ENCODE data around the gene CCSAP. TPM values are rescaled to one million over a fixed set of nuclear protein-coding genes. Genes with fewer than 3 reads are reported as not detected.

Gene CCSAP
- total and polyA plus RNA-seq, 12 donors = 0.91 to 4.7 (median 2.9) TPM

- Histone ChIP-seq H3K4me3 (no peak overlapping the region), H3K27ac (peak overlapping the region in 1 of 10 donors; percentile 59)
Observed at GRCh38 chr1:229325401-229325800, 17.4 kb downstream of the CCSAP start.

GRCh38 chr1:229323885-229324553, 18.8 kb downstream of the CCSAP start:
- Histone ChIP-seq H3K27me3 (no peaks in the 10 kb centered on the region), H3K9me3 (no peaks in the 10 kb centered on the region), H3K4me3 (no peak overlapping the region), H3K36me3 (peaks cover 0 to 94% (median 25%) of the 10 kb centered on the region in 9 donors), H3K27ac (no peak overlapping the region), H3K4me1 (peaks cover 0 to 19% (median 0%) of the 10 kb centered on the region in 9 donors)
- DNase-seq = no peak
- 97 to 98% methylated on average over 2 of the region's 2 CpGs for WGBS, 2 donors
- intact Hi-C loops (cut with DNase I) = no loop called here
- TF ChIP-seq CTCF (IDR thresholded peaks at IDR 0.05) = no peak
- no peak for ATAC-seq

More at GRCh38 chr1:229325401-229325800, 17.4 kb downstream of the CCSAP start:
- TF ChIP-seq CTCF (IDR thresholded peaks at IDR 0.05) = no peak
- intact Hi-C loops (cut with DNase I) = no loop called here
- no peak for ATAC-seq
- Histone ChIP-seq H3K4me1 (peaks cover 0 to 19% (median 0%) of the 10 kb centered on the region in 9 donors), H3K9me3 (no peaks in the 10 kb centered on the region), H3K36me3 (peaks cover 0 to 85% (median 19%) of the 10 kb centered on the region in 9 donors), H3K27me3 (no peaks in the 10 kb centered on the region)
- DNase-seq = no peak
- WGBS, 2 donors = 82 to 93% methylated on average over 2 of the region's 2 CpGs

- ATAC-seq = no peak
- 92 to 93% methylated on average over 7 of the region's 7 CpGs for WGBS, 2 donors
- Histone ChIP-seq H3K27me3 (no peaks in the 10 kb centered on the region), H3K9me3 (no peaks in the 10 kb centered on the region), H3K4me3 (no peak overlapping the region), H3K27ac (no peak overlapping the region), H3K36me3 (peaks cover 0 to 91% (median 25%) of the 10 kb centered on the region in 9 donors), H3K4me1 (peaks cover 0 to 19% (median 0%) of the 10 kb centered on the region in 9 donors)
- DNase-seq = no peak
- intact Hi-C loops (cut with DNase I) = no loop called here
- TF ChIP-seq CTCF (IDR thresholded peaks at IDR 0.05) = no peak
Observed at GRCh38 chr1:229323201-229323600, 19.6 kb downstream of the CCSAP start.

GRCh38 chr1:229319487-229319886, 23.4 kb downstream of the CCSAP start:
- no peak for TF ChIP-seq CTCF (IDR thresholded peaks at IDR 0.05)
- WGBS, 2 donors = 94 to 95% methylated on average over 7 of the region's 7 CpGs
- Histone ChIP-seq H3K4me3 (no peak overlapping the region), H3K27me3 (no peaks in the 10 kb centered on the region), H3K36me3 (peaks cover 0 to 64% (median 25%) of the 10 kb centered on the region in 9 donors), H3K27ac (no peak overlapping the region), H3K9me3 (no peaks in the 10 kb centered on the region), H3K4me1 (peaks cover 0 to 1% (median 0%) of the 10 kb centered on the region in 9 donors)
- no peak for DNase-seq
- ATAC-seq = no peak
- intact Hi-C loops (cut with DNase I) = no loop called here
